Left ventricle myocardium inferior (tissue), 1 donor: ENCODE data around the gene ZNF536. TPM values are rescaled to one million over a fixed set of nuclear protein-coding genes. Genes with fewer than 3 reads are reported as not detected.

Source experiments
- DNase-seq: peaks from one replicate; pipeline ENCODE4 v3.0.0-alpha.2; 2020
- H3K27ac ChIP-seq: fragments of 200-600 bp; replicated peaks from 2 replicates; pipeline ENCODE4 v1.8.0; 2021
- H3K27me3 ChIP-seq: fragments of 200-600 bp; 2 replicates; pipeline ENCODE4 v1.8.0; 2021; ENCODE audit warnings: low read depth
- H3K36me3 ChIP-seq: fragments of 200-600 bp; 2 replicates; pipeline ENCODE4 v1.8.0; 2021
- H3K4me1 ChIP-seq: fragments of 200-600 bp; 2 replicates; pipeline ENCODE4 v1.8.0; 2021
- H3K4me3 ChIP-seq: fragments of 200-600 bp; 2 replicates; pipeline ENCODE4 v1.8.0; 2021; ENCODE audit warnings: mild to moderate bottlenecking, moderate library complexity
- H3K9me3 ChIP-seq: fragments of 200-600 bp; replicated peaks from 2 replicates; pipeline ENCODE4 v1.8.0; 2021
- intact Hi-C: fragments of 100-400 bp; cut with micrococcal nuclease; formaldehyde crosslinking; loops from one replicate; pipeline ENCODE4 v1.11.0; 2022
- total RNA-seq: library from RNA; stranded (reverse); fragmentation: NEBNext Ultra II Directional; extraction: Animal tissue kit (Norgen Biotek cat#: 25700); gene quantifications from one replicate; pipeline ENCODE4 v1.2.1, GENCODE V29; 2021
- TF ChIP-seq, protein P1 (sequence below): fragments of 200-600 bp; IDR thresholded peaks from 2 replicates; pipeline ENCODE4 v1.8.0; 2021; ENCODE audit warnings: antibody characterized with exemption, mild to moderate bottlenecking, borderline replicate concordance
- donor health status: DM: no; HTN: yes; CAD: no; lungs with severe emphysema.

ZNF536 gene
- total RNA-seq, 1 donor from 2014 or later: 4.0 TPM

DNA sequence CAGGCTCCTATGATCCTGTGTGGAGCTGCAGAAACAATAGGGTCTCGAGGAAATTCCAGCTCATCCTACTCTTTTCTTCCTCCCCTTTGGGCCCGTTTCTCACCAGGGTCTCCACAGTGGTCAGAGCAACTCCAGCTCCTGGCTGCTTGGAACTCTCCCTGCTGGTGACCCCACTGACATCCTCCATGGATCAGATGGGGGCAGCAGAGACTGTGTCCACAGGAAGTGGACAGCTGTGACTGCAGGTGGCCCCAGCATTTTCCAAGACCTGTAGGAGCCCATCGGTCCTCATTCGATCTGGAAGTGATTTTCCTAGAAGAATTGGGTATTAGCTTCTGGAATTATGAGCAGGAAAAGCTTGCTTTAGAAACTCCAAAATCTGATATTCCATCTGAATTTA lies 208.5 kb downstream of the ZNF536 start:
- Histone ChIP-seq H3K27me3 (peaks cover 47% of the 10 kb centered on the region), H3K27ac (no peak overlapping the region), H3K4me3 (no peak overlapping the region), H3K9me3 (no peaks in the 10 kb centered on the region), H3K36me3 (no peaks in the 10 kb centered on the region), H3K4me1 (no peaks in the 10 kb centered on the region)
- intact Hi-C loops: no loop called here
- TF ChIP-seq, protein P1, sequence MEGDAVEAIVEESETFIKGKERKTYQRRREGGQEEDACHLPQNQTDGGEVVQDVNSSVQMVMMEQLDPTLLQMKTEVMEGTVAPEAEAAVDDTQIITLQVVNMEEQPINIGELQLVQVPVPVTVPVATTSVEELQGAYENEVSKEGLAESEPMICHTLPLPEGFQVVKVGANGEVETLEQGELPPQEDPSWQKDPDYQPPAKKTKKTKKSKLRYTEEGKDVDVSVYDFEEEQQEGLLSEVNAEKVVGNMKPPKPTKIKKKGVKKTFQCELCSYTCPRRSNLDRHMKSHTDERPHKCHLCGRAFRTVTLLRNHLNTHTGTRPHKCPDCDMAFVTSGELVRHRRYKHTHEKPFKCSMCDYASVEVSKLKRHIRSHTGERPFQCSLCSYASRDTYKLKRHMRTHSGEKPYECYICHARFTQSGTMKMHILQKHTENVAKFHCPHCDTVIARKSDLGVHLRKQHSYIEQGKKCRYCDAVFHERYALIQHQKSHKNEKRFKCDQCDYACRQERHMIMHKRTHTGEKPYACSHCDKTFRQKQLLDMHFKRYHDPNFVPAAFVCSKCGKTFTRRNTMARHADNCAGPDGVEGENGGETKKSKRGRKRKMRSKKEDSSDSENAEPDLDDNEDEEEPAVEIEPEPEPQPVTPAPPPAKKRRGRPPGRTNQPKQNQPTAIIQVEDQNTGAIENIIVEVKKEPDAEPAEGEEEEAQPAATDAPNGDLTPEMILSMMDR: no peak
- DNase-seq: no peak

DNA sequence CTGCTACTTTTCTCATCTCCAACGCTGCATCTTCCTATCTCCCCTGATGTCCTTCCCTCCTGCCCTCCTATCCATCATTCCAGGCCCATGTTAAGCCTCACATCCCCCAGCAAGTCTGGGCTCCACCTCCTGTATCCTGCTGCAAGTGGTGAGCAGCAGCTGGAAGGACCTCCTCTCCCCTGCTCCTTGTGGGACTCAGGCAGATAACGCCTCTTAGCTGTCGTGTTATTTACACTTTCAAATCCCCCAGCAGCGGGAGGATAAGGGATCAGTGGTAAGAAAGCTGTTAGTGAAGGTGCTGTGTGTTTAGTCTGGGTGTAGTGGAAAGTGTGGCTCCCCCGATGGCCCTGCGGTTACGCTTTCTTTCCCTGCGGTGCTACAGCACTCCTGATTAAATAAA lies 211.9 kb downstream of the ZNF536 start:
- no peaks in the 10 kb centered on the region for H3K4me1 ChIP-seq
- no peak overlapping the region for H3K27ac ChIP-seq
- H3K9me3 ChIP-seq: no peaks in the 10 kb centered on the region
- intact Hi-C loops: no loop called here
- H3K27me3 ChIP-seq: peaks cover 41% of the 10 kb centered on the region
- H3K36me3 ChIP-seq: no peaks in the 10 kb centered on the region
- no peak for DNase-seq
- H3K4me3 ChIP-seq: no peak overlapping the region
- TF ChIP-seq, protein P1: no peak

DNA sequence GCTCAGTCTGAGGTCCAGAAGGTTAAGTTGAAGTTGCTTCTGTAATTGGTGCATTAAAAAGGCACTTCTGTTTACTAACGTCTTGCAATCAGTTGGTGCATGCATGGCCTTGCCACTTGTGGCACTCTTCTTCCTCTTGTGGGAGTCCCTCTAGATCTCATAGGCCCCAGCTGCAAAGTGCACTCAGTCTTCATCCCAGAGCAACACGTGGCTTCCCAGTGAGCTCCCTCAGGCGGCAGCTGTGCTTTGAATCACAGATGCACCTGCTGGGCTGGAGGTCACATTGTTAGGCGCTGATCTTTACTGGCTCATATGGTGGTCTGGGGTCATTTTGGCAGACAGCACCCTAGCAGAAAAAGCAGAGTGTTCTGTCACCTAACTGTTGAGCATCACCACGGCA lies 215.7 kb downstream of the ZNF536 start:
- no peaks in the 10 kb centered on the region for H3K4me1 ChIP-seq
- DNase-seq: no peak
- intact Hi-C loops: no loop called here
- H3K9me3 ChIP-seq: no peaks in the 10 kb centered on the region
- no peak overlapping the region for H3K27ac ChIP-seq
- no peak overlapping the region for H3K4me3 ChIP-seq
- TF ChIP-seq, protein P1: no peak
- H3K27me3 ChIP-seq: peaks cover 6% of the 10 kb centered on the region
- no peaks in the 10 kb centered on the region for H3K36me3 ChIP-seq

DNA sequence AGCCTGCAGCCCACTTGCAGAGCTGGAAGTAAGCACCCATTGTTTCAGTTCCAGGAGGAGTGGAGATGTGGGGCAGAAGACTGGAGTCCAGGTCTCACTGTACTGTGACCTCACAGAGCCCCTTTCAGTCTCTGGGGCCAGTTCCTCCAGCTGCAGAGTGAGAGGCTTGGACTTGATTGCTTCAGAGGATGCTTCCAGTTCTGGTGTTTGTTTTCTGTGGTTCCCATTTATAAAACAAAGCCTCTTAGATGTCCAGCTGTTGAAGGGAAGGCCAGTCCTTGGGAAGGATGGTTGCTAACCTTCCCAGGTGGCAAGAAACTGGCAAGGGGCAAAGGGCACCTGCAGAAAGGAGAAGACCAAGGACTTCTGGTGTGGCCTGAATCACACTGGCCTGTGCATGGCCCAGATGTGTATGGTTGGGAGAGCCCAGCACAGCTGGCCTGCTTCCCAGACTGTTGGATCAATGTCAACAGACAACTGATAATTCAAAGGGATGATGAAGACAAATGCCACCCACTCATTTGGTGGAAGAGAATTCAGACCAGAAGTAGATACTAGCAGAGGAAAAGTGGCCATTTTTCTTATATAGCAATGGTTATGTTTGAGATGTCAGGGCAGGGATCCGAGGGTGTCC lies 218.5 kb downstream of the ZNF536 start:
- TF ChIP-seq, protein P1: no peak
- H3K27me3 ChIP-seq: peaks cover 25% of the 10 kb centered on the region
- intact Hi-C loops: no loop called here
- H3K4me1 ChIP-seq: no peaks in the 10 kb centered on the region
- no peak overlapping the region for H3K4me3 ChIP-seq
- H3K9me3 ChIP-seq: no peaks in the 10 kb centered on the region
- no peak overlapping the region for H3K27ac ChIP-seq
- H3K36me3 ChIP-seq: no peaks in the 10 kb centered on the region
- no peak for DNase-seq

DNA sequence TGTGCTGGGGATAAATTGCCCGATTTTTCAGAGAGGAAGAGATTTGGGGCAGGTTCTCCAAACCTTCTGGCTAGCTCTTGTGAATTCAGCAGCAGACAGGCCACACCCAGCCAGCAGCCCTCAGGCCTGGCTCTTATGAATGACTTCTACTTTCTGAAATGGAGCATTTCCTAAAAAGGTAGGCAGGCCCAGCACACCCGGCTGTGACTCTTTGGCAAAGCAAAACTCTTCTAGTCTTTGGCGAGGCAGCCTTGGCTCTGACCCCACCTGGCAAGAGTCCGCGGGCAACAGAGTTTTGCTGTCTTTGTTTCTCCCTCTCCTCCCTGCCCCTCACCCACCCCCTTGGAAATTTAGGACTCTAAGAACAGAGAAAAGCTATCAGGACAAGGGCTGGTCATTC lies 221.2 kb downstream of the ZNF536 start:
- Histone ChIP-seq H3K36me3 (no peaks in the 10 kb centered on the region), H3K9me3 (no peaks in the 10 kb centered on the region), H3K4me1 (no peaks in the 10 kb centered on the region), H3K27ac (no peak overlapping the region), H3K27me3 (peaks cover 50% of the 10 kb centered on the region), H3K4me3 (no peak overlapping the region)
- TF ChIP-seq, protein P1: no peak
- intact Hi-C loops: no loop called here
- no peak for DNase-seq
